ENCODE data around the gene KRTAP1-5. TPM values are rescaled to one million over a fixed set of nuclear protein-coding genes. Genes with fewer than 3 reads are reported as not detected.

KRTAP1-5 gene
- total and polyA plus RNA-seq, 12 donors: not detected

DNA sequence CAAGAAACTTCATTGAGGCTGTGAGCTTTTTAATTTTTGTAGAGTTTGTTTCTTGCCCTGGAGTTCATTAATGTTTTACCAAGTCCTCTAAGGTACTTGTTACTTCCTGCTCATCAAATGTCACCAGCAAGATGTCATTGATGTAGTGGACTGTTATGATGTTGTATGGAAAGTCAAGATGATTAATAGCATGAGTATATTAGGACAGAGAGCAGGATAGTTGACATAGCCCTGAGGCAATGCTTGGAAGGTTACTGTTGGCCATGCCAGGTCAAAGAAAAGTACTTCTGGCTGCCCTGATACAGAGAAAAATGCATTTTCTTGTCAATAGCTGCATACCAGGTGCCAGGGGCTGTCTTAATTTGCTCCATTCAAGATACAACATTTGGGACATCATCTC, 6.7 kb downstream of the KRTAP1-5 start:
- Histone ChIP-seq H3K9me3 (replicated peaks in 1 of 3) (no peaks in the 10 kb centered on the region), H3K4me3 (no peak overlapping the region), H3K27me3 (no peaks in the 10 kb centered on the region), H3K36me3 (replicated peaks in 1 of 2) (no peaks in the 10 kb centered on the region), H3K27ac (no peak overlapping the region), H3K4me1 (replicated peaks in 1 of 2) (no peaks in the 10 kb centered on the region)
- intact Hi-C loops (cut with DNase I): no loop called here
- TF ChIP-seq POLR2A (IDR thresholded peaks at IDR 0.05): no peak
- TF ChIP-seq CTCF (IDR thresholded peaks at IDR 0.05): no peak
- DNase-seq: no peak

- TF ChIP-seq POLR2A (IDR thresholded peaks at IDR 0.05): no peak
- no peak for TF ChIP-seq CTCF (IDR thresholded peaks at IDR 0.05)
- Histone ChIP-seq H3K9me3 (replicated peaks in 1 of 3) (no peaks in the 10 kb centered on the region), H3K27me3 (no peaks in the 10 kb centered on the region), H3K4me1 (replicated peaks in 1 of 2) (no peaks in the 10 kb centered on the region), H3K36me3 (replicated peaks in 1 of 2) (no peaks in the 10 kb centered on the region), H3K4me3 (no peak overlapping the region), H3K27ac (no peak overlapping the region)
- 84 to 100% (median 95%) methylated on average over 3 of the region's 3 CpGs for WGBS, 4 donors
- intact Hi-C loops (cut with DNase I): no loop called here
- DNase-seq: no peak
Observed at GRCh38 chr17:41019415-41019814, 7.6 kb downstream of the KRTAP1-5 start.

GRCh38 chr17:41018541-41018940, 8.5 kb downstream of the KRTAP1-5 start:
- DNase-seq: no peak
- intact Hi-C loops (cut with DNase I): no loop called here
- Histone ChIP-seq H3K27me3 (no peaks in the 10 kb centered on the region), H3K36me3 (replicated peaks in 1 of 2) (no peaks in the 10 kb centered on the region), H3K4me1 (replicated peaks in 1 of 2) (no peaks in the 10 kb centered on the region), H3K4me3 (no peak overlapping the region), H3K9me3 (replicated peaks in 1 of 3) (no peaks in the 10 kb centered on the region), H3K27ac (no peak overlapping the region)
- TF ChIP-seq POLR2A (IDR thresholded peaks at IDR 0.05) (no peak), CTCF (IDR thresholded peaks at IDR 0.05) (no peak)
- 70 to 78% (median 73%) methylated on average over 3 of the region's 3 CpGs for WGBS, 4 donors

DNA sequence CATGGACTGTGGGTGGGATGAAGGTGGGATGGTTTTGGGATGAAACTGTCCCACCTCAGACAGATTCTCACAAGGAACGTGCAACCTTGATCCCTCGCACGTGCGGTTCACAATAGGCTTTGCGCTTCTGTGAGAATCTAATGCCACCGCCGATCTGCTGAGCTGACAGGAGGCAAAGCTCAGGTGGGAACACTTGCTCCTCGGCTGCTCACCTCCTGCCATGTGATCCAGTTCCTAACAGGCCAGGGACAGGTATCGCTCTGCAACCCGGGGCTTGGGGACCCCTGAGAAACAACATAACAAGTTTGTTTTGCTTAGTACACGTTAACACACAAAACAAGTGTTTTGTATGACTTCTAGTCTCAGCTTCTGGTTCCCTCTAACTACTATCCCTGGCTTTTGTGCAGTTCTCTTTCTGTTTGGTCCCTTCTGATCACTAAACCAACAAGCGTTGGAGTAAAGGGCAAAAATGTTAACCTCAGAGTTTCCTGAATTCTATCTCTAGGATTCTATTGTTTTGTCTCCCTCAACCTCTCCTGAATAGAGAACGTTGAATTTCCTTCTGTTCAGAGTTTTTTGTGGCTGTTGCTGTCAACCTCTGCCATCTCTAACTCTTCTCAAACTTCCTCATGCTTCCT, 10.3 kb downstream of the KRTAP1-5 start:
- intact Hi-C loops (cut with DNase I): no loop called here
- TF ChIP-seq POLR2A (IDR thresholded peaks at IDR 0.05) (no peak), CTCF (IDR thresholded peaks at IDR 0.05) (no peak)
- Histone ChIP-seq H3K27ac (no peak overlapping the region), H3K4me1 (replicated peaks in 1 of 2) (no peaks in the 10 kb centered on the region), H3K27me3 (no peaks in the 10 kb centered on the region), H3K9me3 (replicated peaks in 1 of 3) (no peaks in the 10 kb centered on the region), H3K36me3 (replicated peaks in 1 of 2) (no peaks in the 10 kb centered on the region), H3K4me3 (no peak overlapping the region)
- WGBS, 4 donors: 79 to 81% (median 80%) methylated on average over 13 of the region's 13 CpGs
- DNase-seq: no peak

Measured in adrenal gland (tissue), 12 donors.